DND-41 (cell line): Measurements from ENCODE around the gene TLX3.

Experiments used
- ATAC-seq: fragments of 200-7000 bp; cut with Tn5 transposase; 3 replicates; pipeline ENCODE4 v1.9.1; 2021; ENCODE audit warnings: low read depth; ENCODE audit not compliant: insufficient read depth
- DNase-seq: peaks from one replicate; pipeline ENCODE4 v3.0.0-alpha.2; 2020
- H2AFZ ChIP-seq: 2 replicates; pipeline ENCODE4 v1.6.0; 2012; ENCODE audit warnings: low read depth, low read length
- H3K27ac ChIP-seq: 2 replicates; pipeline ENCODE4 v1.5.1; 2012; ENCODE audit warnings: low read length, inconsistent platforms
- H3K27me3 ChIP-seq: fragments of 200-600 bp; sonication (generic); 2 replicates; pipeline ENCODE4 v1.6.0; 2012; ENCODE audit warnings: low read length, mild to moderate bottlenecking, inconsistent platforms; ENCODE audit not compliant: insufficient read depth, poor library complexity
- H3K36me3 ChIP-seq: 2 replicates; pipeline ENCODE4 v1.5.1; 2012; ENCODE audit warnings: low read length, inconsistent platforms; ENCODE audit not compliant: insufficient read depth
- H3K4me1 ChIP-seq: 2 replicates; pipeline ENCODE4 v1.5.1; 2012; ENCODE audit warnings: mild to moderate bottlenecking, low read length; ENCODE audit not compliant: insufficient read depth
- H3K4me2 ChIP-seq: 2 replicates; pipeline ENCODE4 v1.6.0; 2012; ENCODE audit warnings: mild to moderate bottlenecking, moderate library complexity, low read length, inconsistent platforms; ENCODE audit not compliant: insufficient read depth
- H3K4me3 ChIP-seq, 2 experiments: fragments of 200-600 bp in 1 of 2; shearing (Covaris generic) in 1 of 2; 2 replicates each; pipeline ENCODE4 v1.5.1; 2012 to 2016; ENCODE audit warnings: inconsistent platforms in 2 of 2, low read length in 2 of 2, mild to moderate bottlenecking in 2 of 2, low read depth in 1 of 2, moderate library complexity in 1 of 2
- H3K79me2 ChIP-seq: 2 replicates; pipeline ENCODE4 v1.6.0; 2012; ENCODE audit warnings: low read length, inconsistent platforms; ENCODE audit not compliant: insufficient read depth
- H3K9ac ChIP-seq: 2 replicates; pipeline ENCODE4 v1.6.0; 2012; ENCODE audit warnings: low read depth, mild to moderate bottlenecking, inconsistent platforms, low read length, moderate library complexity
- H3K9me3 ChIP-seq: 2 replicates; pipeline ENCODE4 v1.5.1; 2012; ENCODE audit warnings: low read length, moderate library complexity, mild to moderate bottlenecking, inconsistent platforms; ENCODE audit not compliant: insufficient read depth, severe bottlenecking
- H4K20me1 ChIP-seq: 2 replicates; pipeline ENCODE4 v1.6.0; 2012; ENCODE audit warnings: low read length; ENCODE audit not compliant: insufficient read depth
- CTCF ChIP-seq: IDR thresholded peaks from 2 replicates; pipeline ENCODE4 v1.5.1; 2012; ENCODE audit warnings: borderline replicate concordance, low read length, moderate library complexity, mild to moderate bottlenecking; ENCODE audit not compliant: poor library complexity, severe bottlenecking; ENCODE audit errors: extremely low read depth
- EZH2 ChIP-seq: IDR thresholded peaks from 3 replicates; pipeline ENCODE4 v1.6.1; 2012; ENCODE audit warnings: borderline replicate concordance, low read depth, mild to moderate bottlenecking, moderate library complexity, low read length, inconsistent platforms; ENCODE audit not compliant: severe bottlenecking

TLX3 gene

GRCh38 chr5:171310819-171311321 lies 1.8 kb downstream of the TLX3 start:
- H3K9me3 ChIP-seq, result peaks cover 2% of the 10 kb centered on the region
- peak overlapping the region; percentile 96 for H3K9ac ChIP-seq
- H3K36me3 ChIP-seq, result peaks cover 79% of the 10 kb centered on the region
- H3K79me2 ChIP-seq, result peaks cover 97% of the 10 kb centered on the region
- no peak for DNase-seq
- H2AFZ ChIP-seq, result no peak overlapping the region
- TF ChIP-seq EZH2, result no peak
- TF ChIP-seq CTCF, result no peak
- H3K4me1 ChIP-seq, result peaks cover 46% of the 10 kb centered on the region
- H3K4me2 ChIP-seq, result peak overlapping the region; percentile 69
- ATAC-seq, result no peak
- H3K27me3 ChIP-seq, result no peaks in the 10 kb centered on the region
- H3K27ac ChIP-seq, result peak overlapping the region; percentile 94
- H4K20me1 ChIP-seq, result peaks cover 61% of the 10 kb centered on the region
- H3K4me3 ChIP-seq, result peak overlapping the region; percentile 69 to 77; a peak in 3 of 4 replicates

- no peak for ATAC-seq
- Histone ChIP-seq H3K27me3 (no peaks in the 10 kb centered on the region), H3K9me3 (peaks cover 2% of the 10 kb centered on the region)
Observed at GRCh38 chr5:171311322-171312077, 2.5 kb downstream of the TLX3 start.

GRCh38 chr5:171312129-171312974 lies 3.3 kb downstream of the TLX3 start:
- DNase-seq, result peak; percentile 70
- Histone ChIP-seq H3K27me3 (no peaks in the 10 kb centered on the region), H3K9me3 (peaks cover 2% of the 10 kb centered on the region), H4K20me1 (peaks cover 61% of the 10 kb centered on the region), H3K27ac (peak overlapping the region; percentile 94), H3K4me3 (peak overlapping the region; percentile 69 to 77; a peak in 3 of 4 replicates), H3K4me2 (peak overlapping the region; percentile 69), H3K4me1 (peaks cover 32% of the 10 kb centered on the region), H3K9ac (peak overlapping the region; percentile 96), H2AFZ (no peak overlapping the region), H3K36me3 (peaks cover 82% of the 10 kb centered on the region), H3K79me2 (peaks cover 88% of the 10 kb centered on the region)
- TF ChIP-seq CTCF, result no peak
- no peak for TF ChIP-seq EZH2
- peak; percentile 3; the same call in 1 of the 3 replicates for ATAC-seq

More at GRCh38 chr5:171311322-171312077, 2.5 kb downstream of the TLX3 start:
- Histone ChIP-seq H3K27ac (peak overlapping the region; percentile 94), H3K4me3 (peak overlapping the region; percentile 69 to 77; a peak in 3 of 4 replicates), H3K36me3 (peaks cover 79% of the 10 kb centered on the region), H3K9ac (peak overlapping the region; percentile 96), H3K4me1 (peaks cover 40% of the 10 kb centered on the region), H3K79me2 (peaks cover 96% of the 10 kb centered on the region), H3K4me2 (peak overlapping the region; percentile 69), H2AFZ (no peak overlapping the region), H4K20me1 (peaks cover 61% of the 10 kb centered on the region)
- TF ChIP-seq CTCF (no peak), EZH2 (no peak)
- no peak for DNase-seq
